Ishikawa (cell line): ENCODE results near the gene SLC6A3.

ENCODE experiments used
- MAX ChIP-seq: IDR thresholded peaks from 2 replicates; pipeline ENCODE4 v1.6.1; 2012
- RAD21 ChIP-seq: IDR thresholded peaks from 2 replicates; pipeline ENCODE4 v1.6.1; 2012; ENCODE audit warnings: low read depth
- TAF1 ChIP-seq: IDR thresholded peaks from 2 replicates; pipeline ENCODE4 v1.6.1; 2012; ENCODE audit warnings: low read depth, mild to moderate bottlenecking

DNA sequence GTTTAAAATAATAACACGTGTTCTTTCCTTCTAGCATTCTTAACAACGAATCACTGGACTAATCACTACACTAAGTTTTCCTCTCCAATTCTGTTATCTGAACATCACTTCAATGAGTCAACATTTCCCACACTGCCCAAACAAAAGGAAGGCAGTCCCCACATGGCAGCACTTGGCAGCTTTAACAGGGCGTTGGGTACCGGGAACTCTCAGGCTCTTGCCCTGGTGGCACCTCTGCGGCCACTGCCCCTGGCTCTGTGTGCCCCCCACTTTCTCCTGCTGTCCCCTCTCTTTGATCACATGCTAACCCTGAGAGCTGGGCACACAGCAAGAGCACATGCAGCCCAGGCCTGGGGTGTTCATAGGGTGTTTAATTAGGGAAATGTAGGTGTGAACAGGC lies 15.7 kb downstream of the SLC6A3 start:
- TF ChIP-seq RAD21 (no peak), MAX (no peak), TAF1 (no peak)
